ENCODE results near the gene ATN1.

GRCh38 chr12:6982532-6982931, 54.8 kb downstream of the ATN1 start:
- TF ChIP-seq EZH2 (IDR thresholded peaks at IDR 0.05; ENCODE audit: low read length, missing control alignments): no peak
- no peak for TF ChIP-seq CTCF (conservative IDR thresholded peaks at IDR 0.05 in 1 of 2, IDR thresholded peaks at IDR 0.05 in 1 of 2; ENCODE audit: low read depth in 1 of 2, low read length in 2 of 2)

Measured in fibroblast of lung (primary cell).